NB4 (cell line): ENCODE measurements around the gene SDK2.

Experiments
- DNase-seq: peaks from one replicate; pipeline ENCODE4 v3.0.0; 2010; ENCODE audit warnings: low read depth
- H3K4me3 ChIP-seq: one replicate; pipeline ENCODE4 v1.5.1; 2011; ENCODE audit warnings: mild to moderate bottlenecking, low read depth, low read length, moderate library complexity
- MAX ChIP-seq: IDR thresholded peaks from 2 replicates; pipeline ENCODE4 v1.6.1; 2011; ENCODE audit warnings: low read depth, low read length
- MYC ChIP-seq: IDR thresholded peaks from 2 replicates; pipeline ENCODE4 v1.6.1; 2011; ENCODE audit warnings: low read depth, low read length
- POLR2A ChIP-seq: IDR thresholded peaks from 2 replicates; pipeline ENCODE4 v1.6.1; 2011; ENCODE audit warnings: mild to moderate bottlenecking; ENCODE audit not compliant: insufficient read length; ENCODE audit errors: extremely low read depth
- TF ChIP-seq, protein P1 (sequence below): IDR thresholded peaks from one replicate; pipeline ENCODE4 v1.5.1; 2012; ENCODE audit warnings: low read depth, low read length

The SDK2 gene

DNA sequence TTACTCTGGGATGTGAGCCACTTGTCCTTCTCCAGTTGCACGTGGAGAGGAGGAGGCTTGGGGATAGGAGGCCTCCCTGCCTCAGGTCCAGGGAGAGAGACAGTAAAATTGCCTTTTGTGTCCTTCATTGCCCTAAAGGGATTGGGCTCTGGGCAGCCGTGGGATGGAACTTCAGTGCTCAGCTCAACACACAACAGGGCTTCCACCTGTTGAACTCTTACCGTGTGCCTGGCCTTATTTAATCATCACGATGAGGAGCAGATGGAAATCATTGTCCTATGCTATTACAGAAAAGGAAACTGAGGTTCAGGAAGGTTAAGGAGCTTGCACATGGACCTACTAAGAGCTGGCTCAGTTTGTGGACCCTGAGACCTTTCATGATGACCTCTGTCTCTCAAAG, 240.0 kb downstream of the SDK2 start:
- no peak overlapping the region for H3K4me3 ChIP-seq
- DNase-seq = no peak
- TF ChIP-seq MYC (no peak), POLR2A (no peak), MAX (no peak)
- TF ChIP-seq, protein P1, sequence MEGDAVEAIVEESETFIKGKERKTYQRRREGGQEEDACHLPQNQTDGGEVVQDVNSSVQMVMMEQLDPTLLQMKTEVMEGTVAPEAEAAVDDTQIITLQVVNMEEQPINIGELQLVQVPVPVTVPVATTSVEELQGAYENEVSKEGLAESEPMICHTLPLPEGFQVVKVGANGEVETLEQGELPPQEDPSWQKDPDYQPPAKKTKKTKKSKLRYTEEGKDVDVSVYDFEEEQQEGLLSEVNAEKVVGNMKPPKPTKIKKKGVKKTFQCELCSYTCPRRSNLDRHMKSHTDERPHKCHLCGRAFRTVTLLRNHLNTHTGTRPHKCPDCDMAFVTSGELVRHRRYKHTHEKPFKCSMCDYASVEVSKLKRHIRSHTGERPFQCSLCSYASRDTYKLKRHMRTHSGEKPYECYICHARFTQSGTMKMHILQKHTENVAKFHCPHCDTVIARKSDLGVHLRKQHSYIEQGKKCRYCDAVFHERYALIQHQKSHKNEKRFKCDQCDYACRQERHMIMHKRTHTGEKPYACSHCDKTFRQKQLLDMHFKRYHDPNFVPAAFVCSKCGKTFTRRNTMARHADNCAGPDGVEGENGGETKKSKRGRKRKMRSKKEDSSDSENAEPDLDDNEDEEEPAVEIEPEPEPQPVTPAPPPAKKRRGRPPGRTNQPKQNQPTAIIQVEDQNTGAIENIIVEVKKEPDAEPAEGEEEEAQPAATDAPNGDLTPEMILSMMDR = no peak

DNA sequence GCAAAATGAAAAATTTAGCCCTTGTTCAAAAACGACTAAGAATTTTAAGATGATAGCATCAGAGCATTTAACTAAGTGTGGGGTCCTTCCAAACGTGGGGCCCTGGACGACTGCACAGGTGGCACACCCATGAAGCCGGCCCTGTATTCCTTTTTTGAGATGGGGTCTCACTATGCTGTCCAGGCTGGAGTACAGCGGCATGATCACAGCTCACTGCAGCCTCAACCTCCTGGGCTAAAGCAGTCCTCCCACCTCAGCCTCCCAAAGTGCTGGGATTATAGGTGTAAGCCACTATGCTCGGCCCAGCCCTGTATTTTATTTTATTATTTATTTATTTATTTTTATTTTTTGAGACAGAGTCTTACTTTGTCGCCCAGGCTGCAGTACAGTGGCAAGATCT, 241.8 kb downstream of the SDK2 start:
- no peak for DNase-seq
- H3K4me3 ChIP-seq = no peak overlapping the region
- TF ChIP-seq MYC (no peak), POLR2A (no peak), MAX (no peak)
- TF ChIP-seq, protein P1 = no peak

GRCh38 chr17:73401911-73402310, 242.3 kb downstream of the SDK2 start:
- peak; percentile 36 for DNase-seq

GRCh38 chr17:73400915-73401545, 243.2 kb downstream of the SDK2 start:
- no peak for DNase-seq
- H3K4me3 ChIP-seq = no peak overlapping the region
- TF ChIP-seq POLR2A (no peak), MYC (no peak), MAX (no peak)
- TF ChIP-seq, protein P1 = no peak

More at GRCh38 chr17:73401911-73402310, 242.3 kb downstream of the SDK2 start:
- TF ChIP-seq, protein P1 = no peak
- TF ChIP-seq MAX = no peak
- no peak for TF ChIP-seq MYC
- no peak for TF ChIP-seq POLR2A
- no peak overlapping the region for H3K4me3 ChIP-seq

- no peak for DNase-seq
Measured at GRCh38 chr17:73399056-73399455, 245.2 kb downstream of the SDK2 start.

More at GRCh38 chr17:73399056-73399455, 245.2 kb downstream of the SDK2 start:
- H3K4me3 ChIP-seq = no peak overlapping the region
- TF ChIP-seq, protein P1 = no peak
- no peak for TF ChIP-seq POLR2A
- TF ChIP-seq MAX = no peak
